ENCODE data around the gene ZNF764.

GRCh38 chr16:30541502-30542329 is 16.5 kb downstream of the ZNF764 start:
- TF ChIP-seq CTCF (IDR thresholded peaks at IDR 0.05), result no peak
- no peak for TF ChIP-seq POLR2A (IDR thresholded peaks at IDR 0.05)

Data from esophagus squamous epithelium (tissue), 4 donors.